A549 treated with RU486 at 1 μM for 4 hours (cell line): ENCODE results near the gene ZNF839. TPM values are rescaled to one million over a fixed set of nuclear protein-coding genes. Genes with fewer than 3 reads are reported as not detected.

Experiments used
- total RNA-seq: library from RNA; stranded (reverse); fragments of 200-300 nt; extraction: Qiagen RNA extraction; gene quantifications from 5 replicates; pipeline ENCODE4 v1.2.3, GENCODE V29; 2022; ENCODE audit warnings: low read depth

The ZNF839 gene
- total RNA-seq: 5.2 to 6.7 TPM (median 6.3 TPM) in 5 replicates

GRCh38 chr14:102319351-102320032 is at the start of gene ZNF839:
Gene ZNF839, plus strand, starts transcription at chr14:102319746. Its CDS starts 20 bp downstream, at chr14:102319766.

GRCh38 chr14:102304611-102305506 is 14.7 kb upstream of the ZNF839 start, which contains the start of gene MOK:
Gene MOK, minus strand, starts transcription at chr14:102305164. Its CDS starts 196 bp downstream, at chr14:102304968.

GRCh38 chr14:102362545-102363181 is 43.1 kb downstream of the ZNF839 start, which contains the start of the genes CINP and TECPR2:
Gene CINP, minus strand, starts transcription at chr14:102362890. Its CDS starts 39 bp downstream, at chr14:102362851.
Gene TECPR2, plus strand, starts transcription at chr14:102362941. Its CDS starts 13,781 bp downstream, at chr14:102376722.

Other genes with a start within 250 kb of the ZNF839 start
- 692 to 1,070 TPM (median 878 TPM) in 5 replicates for gene HSP90AA1, start 232.7 kb upstream of the ZNF839 start, total RNA-seq
- 20.3 to 23.2 TPM (median 22.6 TPM) in 5 replicates for gene WDR20, start 179.8 kb upstream of the ZNF839 start, total RNA-seq
- 23.5 to 26.1 TPM (median 24.2 TPM) in 5 replicates for gene MOK, start 14.6 kb upstream of the ZNF839 start, total RNA-seq
- 53.6 to 63.6 TPM (median 58.8 TPM) in 5 replicates for gene CINP, start 43.1 kb downstream of the ZNF839 start, total RNA-seq
- 5.0 to 7.4 TPM (median 7.2 TPM) in 5 replicates for gene TECPR2, start 43.2 kb downstream of the ZNF839 start, total RNA-seq
- gene ANKRD9, start 190.0 kb downstream of the ZNF839 start, total RNA-seq: 5.4 to 14.9 TPM (median 13.3 TPM) in 5 replicates